NCI-H1105 treated with DMSO at 0.1 percent for 48 hours (cell line): ENCODE data around the gene SEC24A.
"Not testable (repeated sequence)": the region's sequence is repeated elsewhere in the genome, so short reads cannot be mapped to it uniquely, and the experiment has no call there.

Experiments used
- DNase-seq: peaks from one replicate; lab custom pipeline; 2025; lab: John Stamatoyannopoulos, UW

The SEC24A gene

DNA sequence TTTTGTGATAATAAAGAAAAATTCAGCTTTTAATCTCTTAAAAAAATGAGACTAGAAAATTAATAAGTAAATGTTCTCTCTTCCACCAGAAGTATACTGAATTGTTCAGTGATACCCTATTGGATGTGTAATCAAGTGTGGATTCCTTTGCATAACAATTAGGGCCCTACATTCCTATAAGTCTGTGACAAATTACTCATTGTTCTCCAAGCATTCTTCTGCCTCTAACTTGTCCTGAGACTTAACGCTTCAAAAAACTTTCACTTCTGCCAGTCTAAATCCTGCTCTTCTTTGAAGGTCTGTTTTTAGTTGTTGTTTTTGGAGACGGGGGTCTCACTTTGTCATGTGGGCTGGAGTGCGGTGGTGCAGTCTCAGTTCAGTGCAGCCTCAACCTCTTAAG, 100.8 kb downstream of the SEC24A start:
- no peak for DNase-seq

DNA sequence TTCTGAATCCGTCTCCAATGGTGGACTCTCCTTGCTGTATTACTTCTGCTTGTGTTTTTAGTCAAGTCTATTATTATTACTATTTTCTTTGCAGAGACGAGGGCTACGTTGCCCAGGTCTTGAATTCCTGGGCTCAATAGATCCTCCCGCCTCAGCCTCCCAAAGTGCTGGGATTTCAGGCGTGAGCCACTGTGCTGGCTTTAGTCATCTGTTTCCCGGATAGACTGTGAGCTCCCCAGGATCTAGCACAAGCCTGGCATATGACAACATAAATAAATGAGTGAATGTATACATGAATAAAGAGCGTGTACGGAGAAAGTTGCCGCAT, 109.6 kb downstream of the SEC24A start:
- no peak for DNase-seq

DNA sequence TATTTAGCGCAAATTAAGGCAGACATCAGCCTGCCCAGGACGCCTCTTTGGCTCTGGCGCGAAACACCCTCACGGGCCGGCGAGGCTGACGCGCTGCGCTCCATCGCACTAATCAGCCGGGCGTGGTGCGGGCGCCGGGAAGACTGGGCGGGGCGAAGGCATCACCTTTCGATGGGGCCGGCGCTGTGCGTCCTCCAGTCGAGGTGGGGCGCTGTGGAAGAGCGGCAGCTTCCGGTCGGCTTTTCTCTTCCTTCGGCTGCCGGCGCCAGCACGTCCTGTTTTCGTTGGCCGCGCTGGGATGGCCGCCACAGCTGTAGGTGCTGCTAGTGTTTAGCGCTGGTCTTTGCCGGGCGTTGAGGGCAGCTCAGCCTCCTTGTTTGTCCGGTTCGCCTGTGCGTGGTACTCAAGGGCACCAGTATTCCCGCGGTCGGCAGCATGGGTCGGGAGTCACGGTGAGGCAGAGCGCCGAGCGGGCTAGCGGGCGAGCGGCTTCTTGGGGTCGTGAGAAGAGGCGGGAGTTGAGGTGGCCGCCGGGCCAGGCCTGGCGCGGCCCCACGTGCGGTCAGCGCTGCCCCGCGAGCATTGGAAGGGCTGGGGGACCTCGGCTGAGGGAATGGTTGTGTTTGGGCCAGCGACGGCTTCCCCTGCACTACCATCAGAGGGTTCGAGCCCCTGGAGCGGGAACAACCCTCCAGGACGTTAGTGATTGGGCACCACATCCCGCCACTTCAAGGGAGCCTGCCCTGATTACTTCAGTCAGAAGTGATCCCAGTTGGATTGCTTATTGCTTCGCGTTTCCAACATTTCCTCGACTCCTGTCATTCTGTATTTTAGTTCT, 110.1 kb downstream of the SEC24A start, which contains the start of gene DDX46:
DDX46 (plus strand) TSS at position 276 of the 838 bp plus-strand sequence; CDS start at position 436, 160 bp downstream.
- DNase-seq, result peak; percentile 78

DNA sequence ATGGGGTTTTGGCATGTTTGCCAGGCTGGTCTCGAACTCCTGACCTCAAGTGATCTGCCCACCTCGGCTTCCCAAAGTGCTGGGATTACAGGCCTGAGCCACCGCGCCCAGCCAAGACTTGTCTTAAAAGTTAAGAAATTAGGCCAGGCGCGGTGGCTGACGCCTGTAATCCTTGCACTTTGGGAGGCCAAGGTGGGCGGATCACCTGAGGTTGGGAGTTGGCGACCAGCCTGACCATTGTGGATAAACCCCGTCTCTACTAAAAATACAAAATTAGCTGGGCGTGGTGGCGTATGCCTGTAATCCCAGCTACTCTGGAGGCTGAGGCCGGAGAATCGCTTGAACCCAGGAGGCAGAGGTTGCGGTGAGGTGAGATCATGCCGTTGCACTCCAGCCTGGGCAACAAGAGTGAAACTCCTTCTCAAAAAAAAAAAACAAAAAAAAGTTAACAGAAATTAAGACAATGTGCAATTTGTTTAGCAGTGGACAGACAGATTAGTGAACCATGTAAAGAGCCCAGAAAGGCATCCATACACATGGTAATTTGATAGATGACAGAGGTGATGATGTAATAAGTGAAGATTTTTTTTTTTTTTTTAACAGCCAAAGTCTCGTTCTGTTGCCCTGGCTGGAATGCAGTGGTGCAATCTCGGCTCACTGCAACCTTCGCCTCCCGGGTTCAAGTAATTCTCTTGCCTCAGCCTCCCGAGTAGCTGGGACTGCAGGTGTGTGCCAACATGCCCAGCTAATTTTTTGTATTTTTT, 119.1 kb downstream of the SEC24A start:
- DNase-seq, result not testable (repeated sequence)

DNA sequence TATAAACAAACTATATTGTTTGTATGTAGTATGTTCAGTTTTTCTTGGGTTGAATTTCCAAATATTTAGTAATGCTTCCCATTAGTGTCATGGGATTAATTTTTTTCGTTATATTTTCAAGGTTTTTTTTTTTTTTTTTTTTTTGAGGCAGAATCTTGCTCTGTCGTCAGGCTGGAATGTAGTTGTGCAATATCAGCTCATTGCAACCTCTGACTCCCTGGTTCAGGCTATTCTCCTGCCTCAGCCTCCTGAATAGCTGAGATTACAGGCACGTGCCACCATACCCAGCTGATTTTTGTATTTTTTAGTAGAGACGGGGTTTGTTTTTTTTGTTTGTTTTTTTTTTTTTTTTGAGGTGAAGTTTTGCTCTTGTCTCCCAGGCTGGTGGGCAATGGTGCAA, 120.6 kb downstream of the SEC24A start:
- no peak for DNase-seq

DNA sequence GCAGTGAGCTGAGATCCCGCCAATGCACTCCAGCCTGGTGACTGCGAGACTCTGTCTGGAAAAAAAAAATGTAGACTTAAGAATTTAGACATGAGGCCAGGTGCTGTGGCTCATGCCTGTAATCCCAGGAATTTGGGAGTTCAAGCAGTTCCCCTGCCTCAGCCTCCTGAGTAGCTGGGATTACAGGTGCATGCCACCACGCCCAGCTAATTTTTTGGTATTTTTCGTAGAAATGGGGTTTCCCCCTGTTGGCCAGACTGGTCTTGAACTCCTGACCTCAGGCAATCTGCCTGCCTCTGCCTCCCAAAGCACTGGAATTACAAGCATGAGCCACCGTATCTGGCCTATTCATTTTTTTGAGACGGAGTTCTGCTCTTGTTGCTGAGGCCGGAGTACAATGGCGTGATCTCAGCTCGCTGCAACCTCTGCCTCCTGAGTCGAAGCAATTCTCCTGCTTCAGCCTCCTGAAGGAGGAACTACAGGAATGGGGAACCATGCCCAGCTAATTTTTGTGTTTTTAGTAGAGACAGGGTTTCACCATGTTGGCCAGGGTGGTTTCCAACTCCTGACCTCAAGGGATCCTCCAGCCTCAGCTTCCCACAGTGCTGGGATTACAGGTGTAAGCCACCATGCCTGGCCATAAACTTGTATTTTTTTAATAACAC, 124.0 kb downstream of the SEC24A start:
- no peak for DNase-seq

DNA sequence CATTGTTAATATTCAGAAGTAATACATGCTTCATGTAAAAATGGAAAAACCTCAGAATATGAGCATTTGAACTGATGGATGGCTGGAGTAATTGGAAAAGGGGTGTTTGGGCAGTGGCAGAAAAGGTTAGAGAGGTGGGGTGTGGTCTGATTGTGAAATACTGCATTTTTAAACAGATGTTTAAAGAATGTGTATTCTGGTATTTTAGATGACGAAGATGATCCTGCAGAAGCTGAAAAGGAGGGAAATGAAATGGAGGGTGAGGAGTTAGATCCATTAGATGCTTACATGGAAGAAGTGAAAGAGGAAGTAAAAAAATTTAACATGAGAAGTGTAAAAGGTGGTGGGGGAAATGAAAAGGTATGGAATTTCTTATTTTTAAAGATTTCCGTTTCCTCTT, 128.8 kb downstream of the SEC24A start:
- DNase-seq, result no peak
